K562 (cell line): ENCODE results near the gene ASB18. TPM values are rescaled to one million over a fixed set of nuclear protein-coding genes. Genes with fewer than 3 reads are reported as not detected.

Experiments used
- ATAC-seq: fragments of 200-7000 bp; cut with Tn5 transposase; 3 replicates; pipeline ENCODE4 v1.9.1; 2020; ENCODE audit warnings: moderate library complexity
- BruUV-seq: library from RNA; stranded (reverse); fragments of 400-500 nt; replicated peaks from 2 replicates; lab custom pipeline; 2021; lab: Mats Ljungman, UMichigan
- CTCF ChIA-PET: fragments of 300-600 bp; formaldehyde crosslinking; extraction: SDS; loops from one replicate; lab custom pipeline; 2021; ENCODE audit warnings: low intra/inter-chr PET ratio; lab: Yijun Ruan, JAX
- POLR2A ChIA-PET: fragments of 300-600, 350-650 bp; sonication (Branson Sonifier 250); formaldehyde crosslinking; extraction: SDS; loops from one replicate; lab custom pipeline; 2021; ENCODE audit warnings: antibody characterized with exemption, inconsistent platforms; lab: Yijun Ruan, JAX
- DNase-seq, 4 experiments: peaks; one replicate each; pipeline versions ENCODE4 v3.0.0 to v3.0.0-alpha.2; 2011 to 2018; ENCODE audit warnings: low spot score in 3 of 4, mixed read lengths in 3 of 4; ENCODE audit errors: extremely low read depth in 1 of 4
- FAIRE-seq: peaks from 2 replicates; lab custom pipeline; 2011; peaks lifted over from hg19 to GRCh38; lab: Jason Lieb, UNC
- H2AFZ ChIP-seq: 2 replicates; pipeline ENCODE4 v1.6.0; 2011; ENCODE audit warnings: low read depth, low read length, control low read depth, inconsistent platforms
- H3K27ac ChIP-seq: fragments of 200-600 bp; 3 replicates; pipeline ENCODE4 v1.8.0; 2011; ENCODE audit warnings: low read depth, mild to moderate bottlenecking, control low read depth, inconsistent platforms, low read length, moderate library complexity, mixed read lengths; ENCODE audit errors: extremely low read depth
- H3K27me3 ChIP-seq, 2 experiments: fragments of 300-600 bp in 1 of 2; 2 replicates in 1 of 2; 3 replicates in 1 of 2; pipeline versions ENCODE4 v1.6.0 to v1.8.0; 2011; ENCODE audit warnings: inconsistent platforms in 2 of 2, low read length in 2 of 2, mild to moderate bottlenecking in 1 of 2, mixed read lengths in 1 of 2, moderate library complexity in 1 of 2; ENCODE audit not compliant: control insufficient read depth in 2 of 2, insufficient read depth in 2 of 2
- H3K36me3 ChIP-seq: fragments of 300-600 bp; 3 replicates; pipeline ENCODE4 v1.8.0; 2011; ENCODE audit warnings: mild to moderate bottlenecking, low read length, inconsistent platforms; ENCODE audit not compliant: control insufficient read depth, insufficient read depth
- H3K4me1 ChIP-seq, 2 experiments: fragments of 200-600 bp in 1 of 2; replicated peaks in 1 of 2; 2 replicates in 1 of 2; 3 replicates in 1 of 2; pipeline versions ENCODE4 v1.5.1 to v1.8.0; 2011; ENCODE audit warnings: inconsistent platforms in 2 of 2, low read length in 2 of 2, mild to moderate bottlenecking in 1 of 2, mixed read lengths in 1 of 2, moderate library complexity in 1 of 2; ENCODE audit not compliant: control insufficient read depth in 2 of 2, insufficient read depth in 2 of 2
- H3K4me2 ChIP-seq: 2 replicates; pipeline ENCODE4 v1.6.1; 2011; ENCODE audit warnings: low read length, control low read depth, inconsistent platforms, mixed read lengths; ENCODE audit not compliant: insufficient read depth
- H3K4me3 ChIP-seq: fragments of 200-600 bp; sonication (generic), shearing (Covaris generic); 2 replicates; pipeline ENCODE4 v1.5.1; 2016; ENCODE audit warnings: control low read depth, inconsistent platforms
- H3K79me2 ChIP-seq: fragments of 200-600 bp; 3 replicates; pipeline ENCODE4 v1.8.0; 2011; ENCODE audit warnings: low read length, inconsistent platforms; ENCODE audit not compliant: control insufficient read depth, insufficient read depth
- H3K9ac ChIP-seq, 2 experiments: 2 replicates each; pipeline versions ENCODE4 v1.6.0 to v1.6.1; 2011; ENCODE audit warnings: low read depth in 2 of 2, low read length in 2 of 2, control low read depth in 1 of 2, inconsistent platforms in 1 of 2, mild to moderate bottlenecking in 1 of 2, mixed read lengths in 1 of 2; ENCODE audit not compliant: insufficient read depth in 1 of 2
- H3K9me1 ChIP-seq: one replicate; pipeline ENCODE4 v1.6.0; 2011; ENCODE audit warnings: inconsistent platforms, mild to moderate bottlenecking, low read length, moderate library complexity; ENCODE audit not compliant: control insufficient read depth, insufficient read depth
- H3K9me3 ChIP-seq: replicated peaks from 2 replicates; pipeline ENCODE4 v1.5.1; 2011; ENCODE audit warnings: low read depth, low read length, inconsistent platforms; ENCODE audit not compliant: control insufficient read depth, insufficient read depth
- H4K20me1 ChIP-seq: replicated peaks from 2 replicates; pipeline ENCODE4 v1.6.1; 2011; ENCODE audit warnings: low read length, inconsistent platforms, mixed read lengths; ENCODE audit not compliant: control insufficient read depth, insufficient read depth
- BDP1 ChIP-seq: IDR thresholded peaks from 3 replicates; pipeline ENCODE4 v1.6.1; 2011; ENCODE audit not compliant: insufficient read length, insufficient read depth
- GABPB1 ChIP-seq: sonication (generic); formaldehyde crosslinking; IDR thresholded peaks from 2 replicates; pipeline ENCODE4 v1.8.0; 2022; ENCODE audit warnings: mild to moderate bottlenecking, missing genetic modification reagents
- MAZ ChIP-seq, 2 experiments: fragments of 450-650 bp in 1 of 2; sonication (generic) in 1 of 2; formaldehyde crosslinking; IDR thresholded peaks in 1 of 2; conservative IDR thresholded peaks in 1 of 2; 2 replicates each; pipeline versions ENCODE4 v1.4.0 to v1.5.0; 2020; ENCODE audit warnings: mild to moderate bottlenecking in 1 of 2, missing genetic modification reagents in 1 of 2
- MYNN ChIP-seq, 2 experiments: sonication (generic); formaldehyde crosslinking in 1 of 2; IDR thresholded peaks; 2 replicates each; pipeline versions ENCODE4 v1.5.0 to v1.6.1; 2016 to 2020; ENCODE audit warnings: antibody characterized with exemption in 1 of 2, missing genetic modification reagents in 1 of 2
- ZBTB1 ChIP-seq: sonication (generic); formaldehyde crosslinking; IDR thresholded peaks from 2 replicates; pipeline ENCODE4 v1.8.1; 2023; ENCODE audit warnings: missing genetic modification reagents, low read depth, mild to moderate bottlenecking, borderline replicate concordance
- ZNF274 ChIP-seq: IDR thresholded peaks from 2 replicates; pipeline ENCODE4 v1.6.1; 2011; ENCODE audit warnings: low read depth, mild to moderate bottlenecking, low read length, moderate library complexity, borderline replicate concordance
- ZNF445 ChIP-seq: fragments of 250-450 bp; sonication (Bioruptor Pico); IDR thresholded peaks from 2 replicates; pipeline ENCODE4 v1.4.0; 2020; ENCODE audit warnings: low read depth, mild to moderate bottlenecking, moderate library complexity
- WGBS: fragments of 100-300 bp; shearing (Covaris generic); methylation state at CpG from one replicate; pipeline ENCODE4 v1.1.6; 2016; ENCODE audit warnings: low coverage, mixed read lengths; ENCODE audit not compliant: insufficient coverage; ENCODE audit errors: missing lambda C conversion rate; 5-methylcytosine and 5-hydroxymethylcytosine counted together
- in situ Hi-C: fragments of 300-500 bp; cut with MboI; formaldehyde crosslinking; loops from 4 replicates; pipeline ENCODE4 v1.15.0; 2018; ENCODE audit warnings: inconsistent platforms, mixed read lengths
- intact Hi-C: fragments of 100-400 bp; cut with micrococcal nuclease; formaldehyde crosslinking; loops from 2 replicates; pipeline ENCODE4 v1.14.2; 2022
- polyA plus RNA-seq, 8 experiments: library from polyadenylated mRNA; depleted of rRNA in 4 of 8; stranded (reverse) in 5 of 8; unstranded in 3 of 8; fragments of >200 nt; fragmentation: Nextera tagmentation in 2 of 8; fragmentation: Illumina TruSeq in 1 of 8; extraction: Ambion mirVana in 2 of 8; extraction: Trizol in 1 of 8; gene quantifications; 2 replicates each; pipeline versions ENCODE4 v1.2.1 to v1.2.3, GENCODE V29; 2011 to 2014; ENCODE audit warnings: inconsistent platforms in 1 of 8, missing spikeins in 1 of 8
- total RNA-seq, 7 experiments: library from RNA; depleted of rRNA in 6 of 7; stranded (reverse); fragments of >200 nt in 6 of 7; fragmentation: Illumina TruSeq in 2 of 7; extraction: Trizol in 2 of 7; gene quantifications; 2 replicates each; pipeline versions ENCODE4 v1.2.1 to v1.2.3, GENCODE V29; 2011 to 2021; ENCODE audit warnings: low replicate concordance in 1 of 7
- TF ChIP-seq, protein P1 (sequence below): sonication (generic); formaldehyde crosslinking; IDR thresholded peaks from 2 replicates; pipeline ENCODE4 v1.8.0; 2022; ENCODE audit warnings: mild to moderate bottlenecking, missing genetic modification reagents

Gene ASB18
- total and polyA plus RNA-seq, 9 of the 15 experiments (the other 6 are each of a cell fraction or from before 2014, with no cell fraction given): not detected

DNA sequence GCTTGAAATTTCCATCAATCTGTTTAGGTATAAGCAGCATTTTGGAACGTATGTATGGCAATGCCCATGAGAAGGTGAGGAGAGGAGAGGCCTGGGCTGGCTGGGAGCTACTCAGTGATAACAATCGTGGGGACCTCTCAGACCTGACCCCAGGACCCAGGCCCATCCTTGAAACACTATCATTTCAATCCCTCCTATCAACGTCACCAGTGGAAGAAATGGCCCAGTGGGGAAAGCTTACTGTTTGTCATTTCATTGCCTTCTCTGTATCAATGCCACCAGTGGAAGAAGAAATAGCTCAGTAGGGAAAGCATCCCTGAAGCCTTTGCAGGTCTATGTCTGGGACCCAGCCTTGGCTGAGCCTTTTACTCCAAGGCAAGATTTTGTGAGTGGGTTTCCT lies 44.8 kb downstream of the ASB18 start:
- ChIA-PET CTCF (no interaction called here), POLR2A (interaction anchor here (0.6 to 1.0 kb wide), 2 partner anchors 12 to 14 kb away, joined by 3 to 4 read pairs; no protein-coding TSS in a partner anchor)
- Histone ChIP-seq H4K20me1 (no peaks in the 10 kb centered on the region), H3K4me2 (no peak overlapping the region), H3K4me1 (no peaks in the 10 kb centered on the region), H3K27ac (no peak overlapping the region), H3K79me2 (no peaks in the 10 kb centered on the region), H2AFZ (no peak overlapping the region), H3K9ac (no peak overlapping the region), H3K4me3 (no peak overlapping the region), H3K36me3 (no peaks in the 10 kb centered on the region), H3K27me3 (peaks cover 0 to 9% of the 10 kb centered on the region in 2 experiments; a peak in 1 of 5 replicates), H3K9me1 (no peaks in the 10 kb centered on the region), H3K9me3 (no peaks in the 10 kb centered on the region)
- intact Hi-C loops (no loop called here), in situ Hi-C loops (no loop called here)
- ATAC-seq: no peak
- WGBS: 7% methylated on average over 2 of the region's 3 CpGs
- no peak for DNase-seq
- FAIRE-seq: no peak
- no TSS peak for BruUV-seq
- TF ChIP-seq ZBTB1 (no peak), ZNF274 (no peak), MAZ (CRISPR knock-in tag; conservative IDR thresholded peaks at IDR 0.05 in 1 of 2, IDR thresholded peaks at IDR 0.05 in 1 of 2) (no peak), GABPB1 (CRISPR knock-in tag) (no peak), ZNF445 (CRISPR knock-in tag) (no peak), BDP1 (no peak), MYNN (IDR thresholded peaks at IDR 0.05) (no peak), MYNN (CRISPR knock-in tag; IDR thresholded peaks at IDR 0.05) (no peak)
- TF ChIP-seq, protein P1, sequence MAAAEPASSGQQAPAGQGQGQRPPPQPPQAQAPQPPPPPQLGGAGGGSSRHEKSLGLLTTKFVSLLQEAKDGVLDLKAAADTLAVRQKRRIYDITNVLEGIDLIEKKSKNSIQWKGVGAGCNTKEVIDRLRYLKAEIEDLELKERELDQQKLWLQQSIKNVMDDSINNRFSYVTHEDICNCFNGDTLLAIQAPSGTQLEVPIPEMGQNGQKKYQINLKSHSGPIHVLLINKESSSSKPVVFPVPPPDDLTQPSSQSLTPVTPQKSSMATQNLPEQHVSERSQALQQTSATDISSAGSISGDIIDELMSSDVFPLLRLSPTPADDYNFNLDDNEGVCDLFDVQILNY (CRISPR knock-in tag): no peak
